Sciatic nerve (tissue), 2 donors: Measurements from ENCODE around the gene HNRNPUL1. TPM values are rescaled to one million over a fixed set of nuclear protein-coding genes. Genes with fewer than 3 reads are reported as not detected.
"Not testable (repeated sequence)": the region's sequence is repeated elsewhere in the genome, so short reads cannot be mapped to it uniquely, and the experiment has no call there.

ENCODE experiments used
- ATAC-seq: fragments of 200-7000 bp; cut with Tn5 transposase; one replicate; pipeline ENCODE4 v1.9.1; 2020; ENCODE audit warnings: mild to moderate bottlenecking, moderate library complexity
- DNase-seq: peaks from one replicate; pipeline ENCODE4 v3.0.0-alpha.2; 2020; ENCODE audit warnings: low spot score
- intact Hi-C: fragments of 100-400 bp; cut with DNase I; formaldehyde crosslinking; loops from one replicate; pipeline ENCODE4 v1.14.2; 2022
- total RNA-seq: library from RNA; stranded (reverse); fragmentation: NEBNext Ultra II Directional; extraction: Animal tissue kit (Norgen Biotek cat#: 25700); gene quantifications from one replicate; pipeline ENCODE4 v1.2.1, GENCODE V29; 2021
- donor health status: DM: no; HTN: no; CAD: no.
- donor health status: DM: no; HTN: no; CAD: no.

HNRNPUL1 gene
- total RNA-seq, 1 donor from 2014 or later, result 161 TPM

GRCh38 chr19:41335467-41335866 lies 71.3 kb downstream of the HNRNPUL1 start:
- DNase-seq, result no peak
- ATAC-seq, result no peak
- intact Hi-C loops, result no loop called here

- intact Hi-C loops, result no loop called here
- DNase-seq (no peak), ATAC-seq (no peak)
Measured at GRCh38 chr19:41339936-41340335, 75.8 kb downstream of the HNRNPUL1 start.

- no peak for DNase-seq
- ATAC-seq, result no peak
- intact Hi-C loops, result no loop called here
Measured at GRCh38 chr19:41341669-41342490, 77.7 kb downstream of the HNRNPUL1 start.

- DNase-seq (no peak), ATAC-seq (no peak)
- intact Hi-C loops, result no loop called here
Measured at GRCh38 chr19:41344162-41344561, 80.0 kb downstream of the HNRNPUL1 start.

GRCh38 chr19:41346916-41347315 lies 82.7 kb downstream of the HNRNPUL1 start:
- intact Hi-C loops, DNase-seq, ATAC-seq: not testable (repeated sequence)

GRCh38 chr19:41350735-41351338 lies 86.7 kb downstream of the HNRNPUL1 start:
- intact Hi-C loops, result no loop called here
- ATAC-seq (no peak), DNase-seq (no peak)

- intact Hi-C loops, result no loop called here
- ATAC-seq (peak; percentile 64), DNase-seq (peak; percentile 77)
Measured at GRCh38 chr19:41351339-41352245, 87.4 kb downstream of the HNRNPUL1 start.

GRCh38 chr19:41352279-41352608 lies 88.1 kb downstream of the HNRNPUL1 start:
- DNase-seq (no peak), ATAC-seq (no peak)
- intact Hi-C loops, result no loop called here

- intact Hi-C loops, result no loop called here
- ATAC-seq, result peak; percentile 8
- peak; percentile 81 for DNase-seq
Measured at GRCh38 chr19:41352609-41353465, 88.7 kb downstream of the HNRNPUL1 start.

- ATAC-seq (peak; percentile 81), DNase-seq (peak; percentile 93)
- intact Hi-C loops, result no loop called here
Measured at GRCh38 chr19:41353466-41354342, 89.5 kb downstream of the HNRNPUL1 start, which contains the start of gene TGFB1. Gene TGFB1, minus strand, starts transcription at chr19:41353922. Its CDS starts 878 bp downstream, at chr19:41353044.

GRCh38 chr19:41354343-41354953 lies 90.3 kb downstream of the HNRNPUL1 start:
- intact Hi-C loops, result no loop called here
- ATAC-seq, result no peak
- peak; percentile 64 for DNase-seq

- no peak for ATAC-seq
- intact Hi-C loops, result no loop called here
- DNase-seq, result no peak
Measured at GRCh38 chr19:41355035-41355434, 90.9 kb downstream of the HNRNPUL1 start.

- no peak for ATAC-seq
- intact Hi-C loops, result no loop called here
Measured at GRCh38 chr19:41355802-41356201, 91.6 kb downstream of the HNRNPUL1 start.

GRCh38 chr19:41356984-41357739 lies 93.0 kb downstream of the HNRNPUL1 start:
- no peak for ATAC-seq
- intact Hi-C loops, result no loop called here
- DNase-seq, result no peak

More at GRCh38 chr19:41355802-41356201, 91.6 kb downstream of the HNRNPUL1 start:
- DNase-seq, result no peak
